ENCODE data around the gene GSK3B. TPM values are rescaled to one million over a fixed set of nuclear protein-coding genes. Genes with fewer than 3 reads are reported as not detected.

Gene GSK3B
- total RNA-seq, 1 experiment from 2014 or later: 56.6 TPM

DNA sequence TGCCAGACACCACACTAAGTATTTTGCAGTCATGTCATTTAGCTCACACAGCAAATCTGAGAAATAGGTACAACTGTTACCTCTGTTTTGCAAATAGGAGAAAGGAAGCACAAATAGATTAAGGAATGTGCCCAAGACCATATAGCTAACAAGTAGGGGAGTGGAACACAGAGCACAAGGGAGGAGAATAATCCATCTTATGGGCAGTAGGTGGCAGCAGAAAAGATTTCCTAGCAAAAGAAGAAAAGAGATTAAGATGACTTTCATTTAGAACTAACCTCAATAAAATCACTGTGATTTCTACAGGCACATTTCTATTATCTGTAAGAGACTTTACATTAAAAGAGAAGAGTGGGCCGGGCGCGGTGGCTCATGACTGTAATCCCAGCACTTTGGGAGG is 263.2 kb downstream of the GSK3B start:
- Histone ChIP-seq H3K27me3 (replicated peaks; ENCODE audit: insufficient read depth, low read depth, low read length, poor library complexity) (no peaks in the 10 kb centered on the region), H3K4me3 (ENCODE audit: low read depth, low read length, poor library complexity, severe bottlenecking) (no peak overlapping the region), H3K9me3 (ENCODE audit: low read depth, low read length, poor library complexity, severe bottlenecking) (no peaks in the 10 kb centered on the region), H3K36me3 (ENCODE audit: insufficient read depth, low read length, poor library complexity, severe bottlenecking) (no peaks in the 10 kb centered on the region), H3K27ac (ENCODE audit: low read depth, low read length, poor library complexity, severe bottlenecking) (no peak overlapping the region), H3K4me1 (ENCODE audit: insufficient read depth, low read length, poor library complexity, severe bottlenecking) (no peaks in the 10 kb centered on the region)
- ChIA-PET CTCF (no interaction called here), POLR2A (ENCODE audit: low non-redundant PET) (no interaction called here)
- no peak for TF ChIP-seq EZH2 (IDR thresholded peaks at IDR 0.05; ENCODE audit: borderline replicate concordance, low read depth, low read length, poor library complexity, severe bottlenecking)
- TF ChIP-seq, protein P1, sequence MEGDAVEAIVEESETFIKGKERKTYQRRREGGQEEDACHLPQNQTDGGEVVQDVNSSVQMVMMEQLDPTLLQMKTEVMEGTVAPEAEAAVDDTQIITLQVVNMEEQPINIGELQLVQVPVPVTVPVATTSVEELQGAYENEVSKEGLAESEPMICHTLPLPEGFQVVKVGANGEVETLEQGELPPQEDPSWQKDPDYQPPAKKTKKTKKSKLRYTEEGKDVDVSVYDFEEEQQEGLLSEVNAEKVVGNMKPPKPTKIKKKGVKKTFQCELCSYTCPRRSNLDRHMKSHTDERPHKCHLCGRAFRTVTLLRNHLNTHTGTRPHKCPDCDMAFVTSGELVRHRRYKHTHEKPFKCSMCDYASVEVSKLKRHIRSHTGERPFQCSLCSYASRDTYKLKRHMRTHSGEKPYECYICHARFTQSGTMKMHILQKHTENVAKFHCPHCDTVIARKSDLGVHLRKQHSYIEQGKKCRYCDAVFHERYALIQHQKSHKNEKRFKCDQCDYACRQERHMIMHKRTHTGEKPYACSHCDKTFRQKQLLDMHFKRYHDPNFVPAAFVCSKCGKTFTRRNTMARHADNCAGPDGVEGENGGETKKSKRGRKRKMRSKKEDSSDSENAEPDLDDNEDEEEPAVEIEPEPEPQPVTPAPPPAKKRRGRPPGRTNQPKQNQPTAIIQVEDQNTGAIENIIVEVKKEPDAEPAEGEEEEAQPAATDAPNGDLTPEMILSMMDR (conservative IDR thresholded peaks at IDR 0.05; ENCODE audit: low read depth, low read length): peak; percentile 51
- no TSS peak for BruUV-seq (replicated peaks)
- intact Hi-C loops (cut with micrococcal nuclease; ENCODE audit: unreplicated experiment): no loop called here
- DNase-seq (ENCODE audit: low spot score): peak; percentile 38

DNA sequence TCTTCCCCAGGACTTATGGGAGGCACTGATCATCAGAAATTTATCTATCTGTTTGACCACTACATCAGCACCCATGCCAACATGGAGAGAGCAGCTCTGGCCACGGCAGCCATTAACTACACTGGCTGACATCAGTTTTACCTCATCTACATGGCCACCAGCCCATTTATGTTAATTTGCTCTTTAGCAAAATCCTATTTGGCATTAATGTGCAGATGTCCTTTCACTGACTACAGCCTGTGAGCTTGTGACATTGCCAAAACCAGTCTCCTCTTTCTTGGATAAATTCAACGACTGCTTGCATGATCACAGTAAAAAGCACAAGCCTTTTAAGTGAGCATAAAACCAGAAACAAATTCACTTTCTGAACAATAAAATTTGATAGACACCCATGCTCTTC is 264.8 kb downstream of the GSK3B start:
- TF ChIP-seq, protein P1 (conservative IDR thresholded peaks at IDR 0.05; ENCODE audit: low read depth, low read length): no peak
- no peak for TF ChIP-seq EZH2 (IDR thresholded peaks at IDR 0.05; ENCODE audit: borderline replicate concordance, low read depth, low read length, poor library complexity, severe bottlenecking)
- Histone ChIP-seq H3K4me3 (ENCODE audit: low read depth, low read length, poor library complexity, severe bottlenecking) (no peak overlapping the region), H3K4me1 (ENCODE audit: insufficient read depth, low read length, poor library complexity, severe bottlenecking) (no peaks in the 10 kb centered on the region), H3K36me3 (ENCODE audit: insufficient read depth, low read length, poor library complexity, severe bottlenecking) (no peaks in the 10 kb centered on the region), H3K9me3 (ENCODE audit: low read depth, low read length, poor library complexity, severe bottlenecking) (no peaks in the 10 kb centered on the region), H3K27me3 (replicated peaks; ENCODE audit: insufficient read depth, low read depth, low read length, poor library complexity) (no peaks in the 10 kb centered on the region), H3K27ac (ENCODE audit: low read depth, low read length, poor library complexity, severe bottlenecking) (no peak overlapping the region)
- ChIA-PET CTCF (no interaction called here), POLR2A (ENCODE audit: low non-redundant PET) (no interaction called here)
- intact Hi-C loops (cut with micrococcal nuclease; ENCODE audit: unreplicated experiment): no loop called here
- DNase-seq (ENCODE audit: low spot score): no peak
- no TSS peak for BruUV-seq (replicated peaks)

DNA sequence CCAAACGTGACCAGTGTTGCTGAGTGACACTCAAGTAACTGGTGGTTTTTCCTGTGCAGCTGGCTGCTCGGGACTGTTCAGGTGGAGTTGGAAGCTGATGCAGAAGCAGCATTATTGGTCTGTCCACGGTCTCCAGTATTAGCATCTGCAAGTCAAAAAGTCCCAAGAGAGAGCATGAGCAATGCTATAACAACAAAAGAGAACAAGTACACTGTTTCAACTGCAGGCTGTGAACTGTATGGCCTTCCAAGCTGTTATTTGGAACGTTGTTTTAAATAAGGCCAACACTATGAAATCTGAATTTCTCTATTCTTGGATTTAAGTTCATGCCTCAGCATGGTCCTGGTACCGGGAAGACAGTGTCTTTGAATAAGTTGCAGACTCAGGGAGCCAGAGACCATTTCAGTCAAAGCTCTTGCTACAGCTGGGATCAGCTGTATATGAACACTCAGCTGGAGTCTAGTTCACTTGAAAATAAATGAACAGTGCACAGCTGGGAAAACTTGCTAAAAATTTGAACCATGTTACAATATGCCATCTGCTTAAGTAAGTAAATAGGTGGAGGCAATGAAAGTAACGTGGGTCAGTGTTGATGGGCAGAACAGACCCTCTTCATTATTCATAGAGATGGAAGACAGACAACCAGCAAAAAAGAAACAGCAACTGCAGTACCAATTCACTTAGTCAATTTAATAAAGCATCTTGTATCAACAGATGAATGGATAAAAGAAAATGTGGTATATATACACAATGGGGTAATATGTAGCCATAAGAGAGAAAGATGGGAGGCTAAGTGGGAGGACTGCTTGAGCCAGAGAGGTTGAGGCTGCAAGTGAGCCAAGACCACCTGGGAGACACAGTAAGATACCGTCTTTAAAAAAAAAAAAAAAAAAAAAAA is 267.3 kb downstream of the GSK3B start:
- CTCF ChIA-PET: no interaction called here
- no TSS peak for BruUV-seq (replicated peaks)
- Histone ChIP-seq H3K9me3 (ENCODE audit: low read depth, low read length, poor library complexity, severe bottlenecking) (no peaks in the 10 kb centered on the region), H3K4me3 (ENCODE audit: low read depth, low read length, poor library complexity, severe bottlenecking) (no peak overlapping the region), H3K27ac (ENCODE audit: low read depth, low read length, poor library complexity, severe bottlenecking) (no peak overlapping the region), H3K4me1 (ENCODE audit: insufficient read depth, low read length, poor library complexity, severe bottlenecking) (no peaks in the 10 kb centered on the region), H3K27me3 (replicated peaks; ENCODE audit: insufficient read depth, low read depth, low read length, poor library complexity) (no peaks in the 10 kb centered on the region), H3K36me3 (ENCODE audit: insufficient read depth, low read length, poor library complexity, severe bottlenecking) (no peaks in the 10 kb centered on the region)
- no peak for TF ChIP-seq EZH2 (IDR thresholded peaks at IDR 0.05; ENCODE audit: borderline replicate concordance, low read depth, low read length, poor library complexity, severe bottlenecking)
- TF ChIP-seq, protein P1 (conservative IDR thresholded peaks at IDR 0.05; ENCODE audit: low read depth, low read length): no peak
- no peak for DNase-seq (ENCODE audit: low spot score)
- intact Hi-C loops (cut with micrococcal nuclease; ENCODE audit: unreplicated experiment): no loop called here
- POLR2A ChIA-PET (ENCODE audit: low non-redundant PET): no interaction called here
